ENCODE measurements around the gene BBC3. TPM values are rescaled to one million over a fixed set of nuclear protein-coding genes. Genes with fewer than 3 reads are reported as not detected.
"Not testable (repeated sequence)": the region's sequence is repeated elsewhere in the genome, so short reads cannot be mapped to it uniquely, and the experiment has no call there.

BBC3 gene
- total RNA-seq, 2 experiments from 2014 or later = 14.0 to 16.7 TPM

DNA sequence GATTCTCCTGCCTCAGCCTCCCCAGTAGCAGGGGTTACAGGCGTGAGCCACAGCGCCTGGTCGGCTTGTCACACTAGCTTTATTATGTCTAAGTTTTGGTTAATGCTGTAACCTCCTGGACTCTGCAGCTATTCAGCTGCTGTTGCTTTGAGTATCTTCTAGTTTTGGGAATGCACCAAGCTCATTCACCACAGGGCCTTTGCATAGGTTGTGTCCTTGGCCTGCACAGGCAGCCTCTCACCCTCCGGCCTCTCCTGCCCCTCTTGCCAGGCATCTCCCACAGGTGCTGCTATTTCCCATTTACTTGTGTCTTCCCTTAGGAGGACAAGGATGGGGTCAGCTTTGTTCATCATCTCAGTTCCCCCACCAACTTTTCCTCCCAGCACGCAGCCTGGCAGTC, 23.0 kb upstream of the BBC3 start:
- Mint-ChIP-seq H3K27ac (no peak overlapping the region), H3K36me3 (peaks cover 3% of the 10 kb centered on the region)
- no peak for ATAC-seq

GRCh38 chr19:47253467-47253881, 22.5 kb upstream of the BBC3 start:
- H3K27me3 Mint-ChIP-seq = no peaks in the 10 kb centered on the region

More for the DNA sequence above, 23.0 kb upstream of the BBC3 start:
- no peaks in the 10 kb centered on the region for H3K9me3 Mint-ChIP-seq (ENCODE audit: low read depth)
- H3K4me3 Mint-ChIP-seq = no peak overlapping the region
- no peaks in the 10 kb centered on the region for H3K27me3 Mint-ChIP-seq
- no peak for DNase-seq
- peaks cover 27% of the 10 kb centered on the region for H3K4me1 Mint-ChIP-seq
- CTCF ChIA-PET = interaction anchor here (1.6 to 5.2 kb wide), 2 partner anchors 8 to 43 kb away, joined by 7 to 106 read pairs; no protein-coding TSS in a partner anchor

DNA sequence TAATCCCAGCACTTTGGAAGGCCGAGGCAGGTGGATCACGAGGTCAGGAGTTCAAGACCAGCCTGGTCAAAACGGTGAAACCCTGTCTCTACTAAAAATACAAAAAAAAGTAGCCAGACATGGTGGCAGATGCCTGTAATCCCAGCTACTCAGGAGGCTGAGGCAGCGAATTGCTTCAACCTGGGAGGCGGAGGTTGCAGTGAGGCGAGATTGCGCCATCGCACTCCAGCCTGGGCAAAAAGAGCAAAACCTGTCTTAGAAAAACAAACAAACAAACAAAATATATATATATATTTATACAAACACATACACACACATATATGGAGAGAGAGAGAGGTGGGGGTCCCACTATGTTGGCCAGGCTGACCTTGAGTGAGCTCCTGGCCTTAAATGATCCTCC, 22.0 kb upstream of the BBC3 start:
- H3K4me3 Mint-ChIP-seq; ATAC-seq; H3K36me3 Mint-ChIP-seq; H3K9me3 Mint-ChIP-seq (ENCODE audit: low read depth); DNase-seq; H3K27me3 Mint-ChIP-seq; H3K27ac Mint-ChIP-seq: not testable (repeated sequence)
- CTCF ChIA-PET = interaction anchor here (1.1 to 5.2 kb wide), 3 partner anchors 7 to 42 kb away, joined by 3 to 106 read pairs (median 7); no protein-coding TSS in a partner anchor
- peaks cover 20% of the 10 kb centered on the region for H3K4me1 Mint-ChIP-seq

More at GRCh38 chr19:47253467-47253881, 22.5 kb upstream of the BBC3 start:
- H3K36me3 Mint-ChIP-seq = no peaks in the 10 kb centered on the region
- H3K4me1 Mint-ChIP-seq = peaks cover 24% of the 10 kb centered on the region
- no peak for ATAC-seq
- H3K4me3 Mint-ChIP-seq = no peak overlapping the region
- no peaks in the 10 kb centered on the region for H3K9me3 Mint-ChIP-seq (ENCODE audit: low read depth)
- no peak overlapping the region for H3K27ac Mint-ChIP-seq
- CTCF ChIA-PET = interaction anchor here (1.1 to 5.2 kb wide), 3 partner anchors 7 to 43 kb away, joined by 3 to 106 read pairs (median 7); no protein-coding TSS in a partner anchor
- no peak for DNase-seq

DNA sequence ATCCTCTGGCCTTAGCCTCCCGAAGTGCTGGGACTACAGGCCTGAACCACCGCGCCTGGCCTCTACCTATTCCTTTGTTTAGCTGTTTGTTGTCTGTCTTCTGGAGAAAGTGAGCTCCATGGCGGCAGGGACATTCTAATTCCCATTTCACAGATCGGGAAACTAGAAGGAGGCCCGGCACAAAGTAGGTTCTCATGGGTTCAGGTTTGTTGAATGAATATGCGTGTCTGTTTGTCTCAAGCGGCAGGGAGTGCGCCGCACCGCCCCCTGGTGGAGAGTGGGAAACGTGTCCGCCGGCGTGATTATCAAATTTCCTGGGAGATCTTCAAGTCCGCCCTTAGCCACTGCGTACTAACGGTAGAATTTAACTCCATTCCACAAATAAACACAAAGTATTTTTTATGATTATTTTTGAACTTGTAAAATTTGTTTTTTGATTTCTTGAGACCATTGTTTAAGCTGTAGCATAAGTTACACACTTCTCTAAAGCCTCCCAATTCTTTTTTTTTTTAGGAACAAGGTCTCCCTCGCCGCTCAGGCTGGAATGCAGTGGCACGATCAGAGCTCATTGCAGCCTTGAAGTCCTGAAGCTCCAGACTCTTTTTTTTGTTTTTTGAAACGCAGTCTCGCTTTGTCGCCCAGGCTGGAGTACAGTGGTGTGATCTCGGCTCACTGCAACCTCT, 16.4 kb upstream of the BBC3 start:
- Mint-ChIP-seq H3K4me3 (no peak overlapping the region), H3K27ac (peak overlapping the region; percentile 57), H3K4me1 (peaks cover 30% of the 10 kb centered on the region), H3K9me3 (ENCODE audit: low read depth) (no peaks in the 10 kb centered on the region), H3K27me3 (no peaks in the 10 kb centered on the region), H3K36me3 (no peaks in the 10 kb centered on the region)
- CTCF ChIA-PET = interaction anchor here (0.6 to 8.9 kb wide), 32 partner anchors 7 to 388 kb away, joined by 3 to 466 read pairs (median 4); partner anchors contain the start of genes CCDC9, INAFM1, SAE1 and ZC3H4
- ATAC-seq (no peak), DNase-seq (peak; percentile 86)

DNA sequence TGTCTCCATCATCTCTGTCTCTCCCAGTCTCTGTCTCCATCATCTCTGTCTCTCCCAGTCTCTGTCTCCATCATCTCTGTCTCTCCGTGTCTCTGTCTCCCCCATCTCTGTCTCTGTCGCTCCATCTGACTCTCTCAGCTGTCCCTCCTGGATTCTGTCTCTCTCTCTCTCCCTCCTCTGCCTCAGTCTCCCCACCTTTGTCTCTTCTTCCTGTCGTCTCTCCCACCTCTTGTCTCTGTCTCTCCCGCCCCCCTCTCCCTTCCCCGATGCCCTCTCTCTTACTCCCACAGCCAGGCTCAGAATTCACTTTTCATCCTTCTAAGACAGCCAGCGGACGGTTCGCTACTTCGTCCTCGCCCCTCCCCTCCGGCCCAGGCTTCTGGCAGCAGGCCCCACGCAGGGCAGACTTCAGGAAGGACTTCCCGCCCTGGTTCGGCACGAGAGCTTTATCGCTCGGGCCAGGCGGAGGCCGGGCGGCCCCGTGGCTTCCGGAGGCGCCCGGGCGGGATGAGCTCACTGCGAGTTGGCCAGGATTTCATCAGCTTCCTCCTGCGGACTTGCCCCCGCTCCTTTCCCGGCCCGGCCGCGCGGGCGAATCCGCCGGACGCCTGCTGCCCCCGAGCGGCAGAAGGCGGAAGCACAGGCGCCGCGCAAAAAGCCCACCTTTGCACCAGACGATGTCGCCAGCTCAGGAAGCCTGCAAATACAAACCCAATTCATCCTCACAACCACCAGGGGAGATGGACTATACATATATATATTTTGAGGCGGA, 13.0 kb upstream of the BBC3 start:
- H3K4me3 Mint-ChIP-seq = peak overlapping the region; percentile 78
- peaks cover 3% of the 10 kb centered on the region for H3K27me3 Mint-ChIP-seq
- no peaks in the 10 kb centered on the region for H3K9me3 Mint-ChIP-seq (ENCODE audit: low read depth)
- H3K36me3 Mint-ChIP-seq = no peaks in the 10 kb centered on the region
- H3K27ac Mint-ChIP-seq = peak overlapping the region; percentile 91
- H3K4me1 Mint-ChIP-seq = peaks cover 36% of the 10 kb centered on the region
- CTCF ChIA-PET = interaction anchor here (0.6 to 8.9 kb wide), 51 partner anchors 10 to 642 kb away, joined by 3 to 466 read pairs (median 6); partner anchors contain the start of genes CCDC9, INAFM1, SAE1 and ZC3H4
- peak; percentile 84 for ATAC-seq
- peak; percentile 96 for DNase-seq

- H3K27ac Mint-ChIP-seq = peak overlapping the region; percentile 91
- H3K36me3 Mint-ChIP-seq = no peaks in the 10 kb centered on the region
- DNase-seq (no peak), ATAC-seq (peak; percentile 5)
- H3K4me3 Mint-ChIP-seq = peak overlapping the region; percentile 78
- no peaks in the 10 kb centered on the region for H3K9me3 Mint-ChIP-seq (ENCODE audit: low read depth)
- H3K4me1 Mint-ChIP-seq = peaks cover 40% of the 10 kb centered on the region
- CTCF ChIA-PET = interaction anchor here (1.1 to 8.9 kb wide), 20 partner anchors 10 to 230 kb away, joined by 3 to 466 read pairs (median 10); partner anchors contain the start of genes CCDC9, INAFM1, SAE1 and ZC3H4
- H3K27me3 Mint-ChIP-seq = peaks cover 3% of the 10 kb centered on the region
Observed at GRCh38 chr19:47243364-47243775, 12.4 kb upstream of the BBC3 start.

- ATAC-seq (no peak), DNase-seq (no peak)
- peaks cover 37% of the 10 kb centered on the region for H3K4me1 Mint-ChIP-seq
- no peaks in the 10 kb centered on the region for H3K9me3 Mint-ChIP-seq (ENCODE audit: low read depth)
- no peaks in the 10 kb centered on the region for H3K36me3 Mint-ChIP-seq
- CTCF ChIA-PET = interaction anchor here (0.8 to 8.9 kb wide), 5 partner anchors 16 to 230 kb away, joined by 3 to 466 read pairs (median 27); no protein-coding TSS in a partner anchor
- no peak overlapping the region for H3K27ac Mint-ChIP-seq
- H3K27me3 Mint-ChIP-seq = peaks cover 3% of the 10 kb centered on the region
- no peak overlapping the region for H3K4me3 Mint-ChIP-seq
Observed at GRCh38 chr19:47241919-47242577, 11.0 kb upstream of the BBC3 start.

DNA sequence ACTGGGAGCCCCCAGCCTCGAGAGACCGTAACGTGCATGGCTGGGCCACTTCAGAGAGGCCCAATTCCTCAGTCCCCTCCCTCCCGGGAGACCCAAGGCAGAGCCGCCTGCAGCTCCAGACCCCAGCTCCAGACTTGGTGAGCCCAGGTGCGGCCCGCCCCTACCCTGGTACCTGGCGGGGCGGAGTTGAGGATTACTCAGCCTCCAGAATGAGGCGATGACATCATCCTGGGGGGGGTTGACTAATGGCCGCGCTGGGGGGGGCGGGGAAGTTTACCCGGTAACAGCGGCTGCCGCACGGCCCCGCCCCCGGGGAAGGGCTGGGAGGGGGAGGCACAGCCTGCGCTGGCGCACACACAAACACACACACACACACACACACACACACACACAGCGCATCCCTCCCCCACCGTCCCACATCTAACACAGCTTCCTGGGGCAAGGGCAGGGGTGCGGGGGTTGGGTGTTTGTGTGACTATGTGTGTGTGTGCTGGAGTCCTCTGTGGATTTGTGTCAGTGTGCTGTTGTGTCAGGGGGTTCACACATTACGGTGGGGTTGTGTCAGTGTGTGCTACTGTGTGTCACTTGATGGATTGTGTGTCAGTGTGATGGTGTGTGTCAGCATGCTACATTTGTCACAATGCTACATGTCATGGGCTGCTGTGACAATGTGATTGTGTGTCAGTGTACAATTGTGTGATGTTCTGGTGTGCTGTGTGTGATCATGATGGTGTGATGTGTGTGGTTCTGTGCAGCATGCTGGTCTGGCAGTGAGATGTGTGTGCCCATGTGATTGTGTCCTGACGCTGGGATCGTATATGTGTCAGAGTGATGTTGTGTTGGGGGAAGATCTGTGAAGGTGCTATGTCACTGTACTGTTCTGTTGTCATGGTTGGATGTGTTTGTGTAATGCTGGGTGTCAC, 10.3 kb upstream of the BBC3 start:
- H3K27me3 Mint-ChIP-seq = peaks cover 5% of the 10 kb centered on the region
- H3K9me3 Mint-ChIP-seq (ENCODE audit: low read depth) = no peaks in the 10 kb centered on the region
- H3K36me3 Mint-ChIP-seq = no peaks in the 10 kb centered on the region
- DNase-seq (peak; percentile 89), ATAC-seq (peak; percentile 31)
- no peak overlapping the region for H3K27ac Mint-ChIP-seq
- H3K4me3 Mint-ChIP-seq = no peak overlapping the region
- H3K4me1 Mint-ChIP-seq = peaks cover 37% of the 10 kb centered on the region
- CTCF ChIA-PET = interaction anchor here (1.5 to 3.3 kb wide), 2 partner anchors 9 to 30 kb away, joined by 5 to 27 read pairs; no protein-coding TSS in a partner anchor

GRCh38 chr19:47240556-47240955, 9.6 kb upstream of the BBC3 start:
- H3K4me3 Mint-ChIP-seq = no peak overlapping the region
- CTCF ChIA-PET = interaction anchor here (1.5 to 3.3 kb wide), 2 partner anchors 8 to 29 kb away, joined by 5 to 27 read pairs; no protein-coding TSS in a partner anchor
- H3K36me3 Mint-ChIP-seq = no peaks in the 10 kb centered on the region
- peaks cover 37% of the 10 kb centered on the region for H3K4me1 Mint-ChIP-seq
- no peak for DNase-seq
- peaks cover 8% of the 10 kb centered on the region for H3K27me3 Mint-ChIP-seq
- no peaks in the 10 kb centered on the region for H3K9me3 Mint-ChIP-seq (ENCODE audit: low read depth)
- ATAC-seq = no peak
- no peak overlapping the region for H3K27ac Mint-ChIP-seq

- no peaks in the 10 kb centered on the region for H3K36me3 Mint-ChIP-seq
- no peak overlapping the region for H3K4me3 Mint-ChIP-seq
- peaks cover 30% of the 10 kb centered on the region for H3K4me1 Mint-ChIP-seq
- H3K27ac Mint-ChIP-seq = no peak overlapping the region
- H3K27me3 Mint-ChIP-seq = peaks cover 11% of the 10 kb centered on the region
- CTCF ChIA-PET = interaction anchor here (0.7 to 3.7 kb wide), 8 partner anchors 7 to 227 kb away, joined by 3 to 27 read pairs (median 5); no protein-coding TSS in a partner anchor
- DNase-seq = peak; percentile 73
- H3K9me3 Mint-ChIP-seq (ENCODE audit: low read depth) = no peaks in the 10 kb centered on the region
- ATAC-seq = peak; percentile 31
Observed at GRCh38 chr19:47239610-47240296, 8.8 kb upstream of the BBC3 start.

DNA sequence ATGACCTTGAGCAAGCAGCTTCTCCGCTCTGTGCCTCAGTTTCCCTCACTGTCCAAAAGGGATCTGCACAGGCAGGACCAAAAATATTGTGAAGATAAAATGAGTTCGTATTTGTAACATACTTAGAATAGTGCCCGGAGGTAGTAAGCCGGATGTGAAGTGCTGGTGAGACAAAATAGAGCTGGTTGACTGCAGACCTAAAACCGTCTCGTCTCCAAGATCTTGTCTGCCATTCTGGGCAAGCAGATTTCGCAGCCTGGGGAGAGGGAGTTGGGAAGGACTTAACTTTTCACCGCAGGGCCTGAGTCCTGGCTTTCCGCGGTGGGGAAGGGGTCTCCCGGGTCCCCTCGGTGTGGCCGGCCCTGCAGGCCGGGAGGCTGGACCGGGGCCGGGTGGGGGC, 8.2 kb upstream of the BBC3 start:
- Mint-ChIP-seq H3K4me1 (peaks cover 25% of the 10 kb centered on the region), H3K27me3 (peaks cover 11% of the 10 kb centered on the region), H3K27ac (no peak overlapping the region), H3K36me3 (no peaks in the 10 kb centered on the region), H3K4me3 (peak overlapping the region; percentile 64), H3K9me3 (ENCODE audit: low read depth) (no peaks in the 10 kb centered on the region)
- ATAC-seq = no peak
- CTCF ChIA-PET = interaction anchor here (0.7 to 3.7 kb wide), 7 partner anchors 9 to 226 kb away, joined by 3 to 27 read pairs (median 5); no protein-coding TSS in a partner anchor
- DNase-seq = no peak
